HUDEP-2 (cell line): Measurements from ENCODE around the gene RIPOR2.
"Not testable (repeated sequence)": the region's sequence is repeated elsewhere in the genome, so short reads cannot be mapped to it uniquely, and the experiment has no call there.

Source experiments
- DNase-seq, 76 experiments: peaks; one replicate each; lab custom pipeline; 2025; ENCODE audit not compliant: unreplicated experiment in 76 of 76; lab: John Stamatoyannopoulos, UW

RIPOR2 gene

GRCh38 chr6:24953726-24954125 lies 18.0 kb upstream of the RIPOR2 start:
- DNase-seq: no peak

GRCh38 chr6:24951811-24952299 lies 16.1 kb upstream of the RIPOR2 start:
- DNase-seq: no peak

- DNase-seq: no peak
These were observed 14.6 kb upstream of the RIPOR2 start for GRCh38 chr6:24950218-24950941.

- no peak for DNase-seq
These were observed 13.3 kb upstream of the RIPOR2 start for GRCh38 chr6:24949020-24949569.

- not testable (repeated sequence) for DNase-seq
These were observed 12.5 kb upstream of the RIPOR2 start for GRCh38 chr6:24948261-24948660.

GRCh38 chr6:24947636-24948035 lies 11.9 kb upstream of the RIPOR2 start:
- no peak for DNase-seq

- DNase-seq: no peak
These were observed 9.3 kb upstream of the RIPOR2 start for GRCh38 chr6:24945054-24945453.

- no peak for DNase-seq
These were observed 8.0 kb upstream of the RIPOR2 start for GRCh38 chr6:24943774-24944173.

- no peak for DNase-seq
These were observed 4.7 kb upstream of the RIPOR2 start for GRCh38 chr6:24940311-24940917.

GRCh38 chr6:24936641-24937317 lies 1.0 kb upstream of the RIPOR2 start:
- no peak for DNase-seq

GRCh38 chr6:24933868-24934401 lies 1.8 kb downstream of the RIPOR2 start:
- DNase-seq: peak in 21 of 76 experiments; percentile 3 to 47 (median 27)

- DNase-seq: no peak
These were observed 2.5 kb downstream of the RIPOR2 start for GRCh38 chr6:24933266-24933665.

GRCh38 chr6:24932832-24933231 lies 2.9 kb downstream of the RIPOR2 start:
- DNase-seq: no peak

GRCh38 chr6:24931718-24932691 lies 3.8 kb downstream of the RIPOR2 start:
- DNase-seq: no peak

- DNase-seq: no peak
These were observed 4.5 kb downstream of the RIPOR2 start for GRCh38 chr6:24931296-24931695.

GRCh38 chr6:24930431-24930871 lies 5.3 kb downstream of the RIPOR2 start:
- DNase-seq: no peak

GRCh38 chr6:24929242-24929641 lies 6.5 kb downstream of the RIPOR2 start:
- no peak for DNase-seq

- no peak for DNase-seq
These were observed 7.6 kb downstream of the RIPOR2 start for GRCh38 chr6:24927985-24928745.

- no peak for DNase-seq
These were observed 8.3 kb downstream of the RIPOR2 start for GRCh38 chr6:24927277-24927955.
